Measurements from ENCODE around the gene NT5C1B. TPM values are rescaled to one million over a fixed set of nuclear protein-coding genes. Genes with fewer than 3 reads are reported as not detected.

NT5C1B gene
- total and polyA plus RNA-seq, 2 experiments from 2014 or later, result not detected

- TF ChIP-seq, protein P1, sequence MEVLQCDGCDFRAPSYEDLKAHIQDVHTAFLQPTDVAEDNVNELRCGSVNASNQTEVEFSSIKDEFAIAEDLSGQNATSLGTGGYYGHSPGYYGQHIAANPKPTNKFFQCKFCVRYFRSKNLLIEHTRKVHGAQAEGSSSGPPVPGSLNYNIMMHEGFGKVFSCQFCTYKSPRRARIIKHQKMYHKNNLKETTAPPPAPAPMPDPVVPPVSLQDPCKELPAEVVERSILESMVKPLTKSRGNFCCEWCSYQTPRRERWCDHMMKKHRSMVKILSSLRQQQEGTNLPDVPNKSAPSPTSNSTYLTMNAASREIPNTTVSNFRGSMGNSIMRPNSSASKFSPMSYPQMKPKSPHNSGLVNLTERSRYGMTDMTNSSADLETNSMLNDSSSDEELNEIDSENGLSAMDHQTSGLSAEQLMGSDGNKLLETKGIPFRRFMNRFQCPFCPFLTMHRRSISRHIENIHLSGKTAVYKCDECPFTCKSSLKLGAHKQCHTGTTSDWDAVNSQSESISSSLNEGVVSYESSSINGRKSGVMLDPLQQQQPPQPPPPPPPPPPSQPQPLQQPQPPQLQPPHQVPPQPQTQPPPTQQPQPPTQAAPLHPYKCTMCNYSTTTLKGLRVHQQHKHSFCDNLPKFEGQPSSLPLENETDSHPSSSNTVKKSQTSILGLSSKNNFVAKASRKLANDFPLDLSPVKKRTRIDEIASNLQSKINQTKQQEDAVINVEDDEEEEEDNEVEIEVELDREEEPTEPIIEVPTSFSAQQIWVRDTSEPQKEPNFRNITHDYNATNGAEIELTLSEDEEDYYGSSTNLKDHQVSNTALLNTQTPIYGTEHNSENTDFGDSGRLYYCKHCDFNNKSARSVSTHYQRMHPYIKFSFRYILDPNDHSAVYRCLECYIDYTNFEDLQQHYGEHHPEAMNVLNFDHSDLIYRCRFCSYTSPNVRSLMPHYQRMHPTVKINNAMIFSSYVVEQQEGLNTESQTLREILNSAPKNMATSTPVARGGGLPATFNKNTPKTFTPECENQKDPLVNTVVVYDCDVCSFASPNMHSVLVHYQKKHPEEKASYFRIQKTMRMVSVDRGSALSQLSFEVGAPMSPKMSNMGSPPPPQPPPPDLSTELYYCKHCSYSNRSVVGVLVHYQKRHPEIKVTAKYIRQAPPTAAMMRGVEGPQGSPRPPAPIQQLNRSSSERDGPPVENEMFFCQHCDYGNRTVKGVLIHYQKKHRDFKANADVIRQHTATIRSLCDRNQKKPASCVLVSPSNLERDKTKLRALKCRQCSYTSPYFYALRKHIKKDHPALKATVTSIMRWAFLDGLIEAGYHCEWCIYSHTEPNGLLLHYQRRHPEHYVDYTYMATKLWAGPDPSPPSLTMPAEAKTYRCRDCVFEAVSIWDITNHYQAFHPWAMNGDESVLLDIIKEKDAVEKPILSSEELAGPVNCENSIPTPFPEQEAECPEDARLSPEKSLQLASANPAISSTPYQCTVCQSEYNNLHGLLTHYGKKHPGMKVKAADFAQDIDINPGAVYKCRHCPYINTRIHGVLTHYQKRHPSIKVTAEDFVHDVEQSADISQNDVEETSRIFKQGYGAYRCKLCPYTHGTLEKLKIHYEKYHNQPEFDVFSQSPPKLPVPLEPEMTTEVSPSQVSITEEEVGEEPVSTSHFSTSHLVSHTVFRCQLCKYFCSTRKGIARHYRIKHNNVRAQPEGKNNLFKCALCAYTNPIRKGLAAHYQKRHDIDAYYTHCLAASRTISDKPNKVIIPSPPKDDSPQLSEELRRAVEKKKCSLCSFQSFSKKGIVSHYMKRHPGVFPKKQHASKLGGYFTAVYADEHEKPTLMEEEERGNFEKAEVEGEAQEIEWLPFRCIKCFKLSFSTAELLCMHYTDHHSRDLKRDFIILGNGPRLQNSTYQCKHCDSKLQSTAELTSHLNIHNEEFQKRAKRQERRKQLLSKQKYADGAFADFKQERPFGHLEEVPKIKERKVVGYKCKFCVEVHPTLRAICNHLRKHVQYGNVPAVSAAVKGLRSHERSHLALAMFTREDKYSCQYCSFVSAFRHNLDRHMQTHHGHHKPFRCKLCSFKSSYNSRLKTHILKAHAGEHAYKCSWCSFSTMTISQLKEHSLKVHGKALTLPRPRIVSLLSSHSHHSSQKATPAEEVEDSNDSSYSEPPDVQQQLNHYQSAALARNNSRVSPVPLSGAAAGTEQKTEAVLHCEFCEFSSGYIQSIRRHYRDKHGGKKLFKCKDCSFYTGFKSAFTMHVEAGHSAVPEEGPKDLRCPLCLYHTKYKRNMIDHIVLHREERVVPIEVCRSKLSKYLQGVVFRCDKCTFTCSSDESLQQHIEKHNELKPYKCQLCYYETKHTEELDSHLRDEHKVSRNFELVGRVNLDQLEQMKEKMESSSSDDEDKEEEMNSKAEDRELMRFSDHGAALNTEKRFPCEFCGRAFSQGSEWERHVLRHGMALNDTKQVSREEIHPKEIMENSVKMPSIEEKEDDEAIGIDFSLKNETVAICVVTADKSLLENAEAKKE (CRISPR knock-in tag; IDR thresholded peaks at IDR 0.05), result no peak
- TF ChIP-seq EZH2phosphoT487 (IDR thresholded peaks at IDR 0.05; ENCODE audit: unreplicated experiment) (no peak), STAT1 (IDR thresholded peaks at IDR 0.05; ENCODE audit: unreplicated experiment) (no peak), NANOG (IDR thresholded peaks at IDR 0.05; ENCODE audit: borderline replicate concordance) (no peak), CREB1 (CRISPR knock-in tag; IDR thresholded peaks at IDR 0.05; ENCODE audit: low read depth) (no peak)
These were observed 12.9 kb upstream of the NT5C1B start (continued) for GRCh38 chr2:18602298-18602697.

DNA sequence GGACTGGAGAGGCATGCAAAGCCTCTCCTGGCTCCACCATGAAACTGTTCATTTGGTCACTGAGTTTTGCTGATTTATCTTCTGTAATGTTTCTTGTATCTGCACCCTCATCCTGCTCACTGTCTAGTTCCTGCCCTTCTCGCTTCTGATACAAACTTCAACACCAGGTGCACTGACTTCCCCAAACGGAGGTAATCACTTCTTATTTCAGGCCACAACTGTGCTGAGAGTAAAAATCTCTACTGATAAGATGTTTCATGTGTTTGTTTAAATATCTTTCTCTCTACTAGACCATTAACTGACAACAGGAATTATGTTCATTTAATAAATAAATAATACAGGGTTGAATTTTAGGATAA lies 10.9 kb upstream of the NT5C1B start:
- Mint-ChIP-seq H3K27ac (no peak overlapping the region), H3K9me3 (no peaks in the 10 kb centered on the region), H3K27me3 (ENCODE audit: insufficient read depth, low read depth, poor library complexity) (no peaks in the 10 kb centered on the region), H3K4me1 (no peaks in the 10 kb centered on the region), H3K36me3 (ENCODE audit: low read depth) (no peaks in the 10 kb centered on the region), H3K4me3 (no peak overlapping the region)
- H3K4me1 ChIP-seq (ENCODE audit: insufficient read depth), result no peaks in the 10 kb centered on the region; the same call in 1 of the 2 replicates
- no peak for DNase-seq (ENCODE audit: low spot score)
- H3K4me3 ChIP-seq, result no peak overlapping the region
- no peak for ATAC-seq
- H3K4me2 ChIP-seq, result no peak overlapping the region
- no peaks in the 10 kb centered on the region; the same call in 1 of the 2 replicates for H4K20me1 ChIP-seq (replicated peaks; ENCODE audit: insufficient read depth)
- no peaks in the 10 kb centered on the region for H3K79me2 ChIP-seq (replicated peaks; ENCODE audit: insufficient read depth)
- H3F3A ChIP-seq (replicated peaks; ENCODE audit: low read depth), result no peaks in the 10 kb centered on the region
- H3K9me2 ChIP-seq (ENCODE audit: insufficient read depth), result 0 out of 2 replicates have a peak, but pooled peaks cover 8% of the 10 kb centered on the region
- no peaks in the 10 kb centered on the region for H3K36me3 ChIP-seq (ENCODE audit: insufficient read depth)
- H2AFZ ChIP-seq, result no peak overlapping the region
- no peaks in the 10 kb centered on the region for H3K27me3 ChIP-seq (ENCODE audit: insufficient read depth)
- H3K27ac ChIP-seq (ENCODE audit: low read depth), result no peak overlapping the region
- TF ChIP-seq EZH2phosphoT487 (IDR thresholded peaks at IDR 0.05; ENCODE audit: unreplicated experiment) (no peak), CREB1 (CRISPR knock-in tag; IDR thresholded peaks at IDR 0.05; ENCODE audit: low read depth) (no peak), REST (IDR thresholded peaks at IDR 0.05; ENCODE audit: unreplicated experiment) (no peak), NANOG (IDR thresholded peaks at IDR 0.05; ENCODE audit: borderline replicate concordance) (no peak)
